Adipocyte (in vitro differentiated cells): ENCODE measurements around the gene EFHD2.
"Not testable (repeated sequence)": the region's sequence is repeated elsewhere in the genome, so short reads cannot be mapped to it uniquely, and the experiment has no call there.

Experiments
- DNase-seq: peaks from one replicate; pipeline ENCODE4 v3.0.0-alpha.2; 2015; ENCODE audit warnings: low read depth
- H3K27me3 ChIP-seq: replicated peaks from 2 replicates; pipeline ENCODE4 v1.7.0; 2013; ENCODE audit warnings: mild to moderate bottlenecking, low read length, moderate library complexity; ENCODE audit not compliant: control insufficient read depth, insufficient read depth
- H3K36me3 ChIP-seq: 2 replicates; pipeline ENCODE4 v1.7.0; 2013; ENCODE audit warnings: low read length, mild to moderate bottlenecking, moderate library complexity; ENCODE audit not compliant: control insufficient read depth, insufficient read depth, severe bottlenecking
- H3K4me1 ChIP-seq: 2 replicates; pipeline ENCODE4 v1.7.0; 2013; ENCODE audit warnings: mild to moderate bottlenecking, low read length, moderate library complexity; ENCODE audit not compliant: control insufficient read depth, insufficient read depth
- H3K4me3 ChIP-seq: 2 replicates; pipeline ENCODE4 v1.7.0; 2013; ENCODE audit warnings: mild to moderate bottlenecking, low read length, moderate library complexity
- H3K9ac ChIP-seq: 2 replicates; pipeline ENCODE4 v1.7.0; 2013; ENCODE audit warnings: mild to moderate bottlenecking, low read length, moderate library complexity
- H3K9me3 ChIP-seq: 2 replicates; pipeline ENCODE4 v1.7.0; 2013; ENCODE audit warnings: mild to moderate bottlenecking, low read length, moderate library complexity; ENCODE audit not compliant: control insufficient read depth

Gene EFHD2

DNA sequence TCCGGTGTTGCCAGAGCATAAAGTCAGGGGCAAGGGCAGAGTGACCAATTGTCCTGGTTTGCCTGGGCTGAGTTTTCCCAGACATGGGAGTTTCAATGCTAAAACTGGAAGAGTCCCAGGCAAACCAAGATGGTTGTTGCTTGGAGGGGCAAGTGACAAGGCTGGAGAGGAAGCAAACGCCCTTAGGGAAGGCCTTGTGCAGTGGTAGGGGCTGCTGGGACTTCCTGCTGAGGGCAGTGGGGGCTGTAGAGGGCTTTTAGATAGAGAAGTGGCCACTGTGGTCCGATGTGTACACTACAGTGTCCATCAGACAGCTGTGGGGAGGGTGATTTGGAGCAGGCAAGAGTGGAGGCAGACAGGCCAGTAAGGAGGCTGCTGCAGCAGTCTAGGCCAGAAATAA is 39.9 kb downstream of the EFHD2 start:
- Histone ChIP-seq H3K9me3 (no peaks in the 10 kb centered on the region), H3K9ac (no peak overlapping the region), H3K4me1 (peaks cover 8% of the 10 kb centered on the region), H3K36me3 (no peaks in the 10 kb centered on the region), H3K4me3 (no peak overlapping the region), H3K27me3 (peaks cover 17% of the 10 kb centered on the region)
- DNase-seq = no peak

DNA sequence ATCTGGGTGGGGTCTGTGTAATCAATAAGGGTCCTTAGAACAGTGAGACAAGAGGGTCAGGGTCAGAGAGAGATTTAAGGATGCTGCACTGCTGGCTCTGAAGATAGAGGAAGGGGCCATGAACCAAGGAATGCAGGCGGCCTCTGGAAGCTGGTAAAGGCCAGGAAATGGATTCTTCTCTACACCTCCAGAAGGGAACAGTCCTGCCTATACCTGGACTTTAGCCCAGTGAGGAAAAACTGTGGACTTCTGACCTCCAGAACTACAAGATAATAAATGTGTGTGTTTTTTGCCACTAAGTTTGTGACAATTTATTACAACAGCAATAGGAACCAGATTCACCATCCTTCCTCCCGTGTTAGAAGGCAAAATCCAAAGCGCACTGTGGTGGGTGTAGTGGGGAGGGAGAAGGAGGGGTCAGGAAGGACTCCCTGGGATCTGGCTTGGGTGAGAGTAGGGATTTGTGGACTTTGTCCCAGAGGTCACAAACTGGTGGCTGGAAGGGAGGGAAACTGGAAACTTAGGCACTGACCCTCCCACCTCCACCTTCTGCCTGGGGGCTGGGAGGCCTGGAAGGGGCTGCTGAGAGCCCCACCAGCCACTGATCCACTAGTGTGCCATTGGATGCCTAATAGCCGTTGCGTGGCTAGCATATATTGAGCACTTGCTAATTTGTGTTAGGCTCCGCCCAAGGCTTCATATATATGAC is 41.5 kb downstream of the EFHD2 start:
- no peak for DNase-seq

DNA sequence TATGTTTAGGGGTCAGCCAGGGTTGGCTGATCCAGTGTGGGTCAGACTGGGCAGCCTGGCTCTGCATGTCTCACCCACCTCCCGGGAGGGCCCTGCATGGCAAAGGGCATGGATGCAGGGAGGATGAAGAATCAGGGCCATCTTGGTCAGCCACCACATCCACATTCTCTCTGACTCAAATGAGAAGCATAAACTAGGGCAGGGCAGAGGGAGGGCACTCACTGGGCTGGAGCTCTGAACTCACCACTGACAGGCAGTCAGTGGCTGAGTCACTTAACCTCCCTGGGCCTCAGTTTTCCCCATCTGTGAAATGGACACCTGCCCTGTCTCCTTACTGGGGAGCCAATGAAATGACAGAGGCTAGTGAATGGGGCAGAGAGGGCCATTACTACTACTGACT is 42.5 kb downstream of the EFHD2 start:
- Histone ChIP-seq H3K9me3 (no peaks in the 10 kb centered on the region), H3K27me3 (peaks cover 9% of the 10 kb centered on the region), H3K36me3 (no peaks in the 10 kb centered on the region), H3K9ac (no peak overlapping the region), H3K4me1 (peaks cover 14% of the 10 kb centered on the region), H3K4me3 (no peak overlapping the region)
- DNase-seq = no peak

More for the DNA sequence above, 41.5 kb downstream of the EFHD2 start:
- H3K4me1 ChIP-seq = peaks cover 14% of the 10 kb centered on the region
- no peaks in the 10 kb centered on the region for H3K36me3 ChIP-seq
- no peak overlapping the region for H3K4me3 ChIP-seq
- H3K9ac ChIP-seq = no peak overlapping the region
- H3K27me3 ChIP-seq = peaks cover 12% of the 10 kb centered on the region
- no peaks in the 10 kb centered on the region for H3K9me3 ChIP-seq

DNA sequence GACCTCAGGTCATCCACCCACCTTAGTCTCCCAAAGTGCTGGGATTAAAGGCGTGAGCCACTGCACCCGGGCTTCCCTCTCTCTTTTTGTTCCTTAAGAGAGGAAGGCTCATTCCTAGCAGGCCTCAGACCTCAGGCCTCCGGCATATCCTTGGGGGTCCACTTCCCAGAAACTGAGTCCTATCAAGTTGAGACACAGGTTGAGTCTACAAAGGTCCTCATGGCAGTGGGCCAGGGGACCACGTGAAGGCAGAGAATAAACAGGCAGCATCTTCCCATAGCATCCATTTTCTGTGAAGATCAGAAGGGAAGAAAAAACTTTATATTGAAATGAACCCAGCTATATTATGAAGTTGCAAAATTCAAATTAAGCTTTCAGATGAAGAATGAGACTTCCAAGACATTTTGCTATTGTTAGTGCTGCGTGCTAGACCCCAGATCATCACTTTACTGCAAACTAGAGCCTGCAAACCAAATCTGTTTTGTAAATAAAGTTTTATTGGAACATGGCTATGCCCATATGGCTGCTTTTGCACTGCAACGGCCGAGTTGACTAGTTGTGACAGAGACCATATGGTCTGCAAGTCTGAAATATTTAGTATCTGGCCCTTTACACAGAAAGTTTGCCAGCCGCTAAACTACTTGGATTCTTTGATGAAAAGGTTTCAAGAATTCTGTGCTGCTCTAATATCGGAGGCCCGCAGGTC is 43.3 kb downstream of the EFHD2 start:
- H3K9ac ChIP-seq = no peak overlapping the region
- H3K27me3 ChIP-seq = peaks cover 3% of the 10 kb centered on the region
- no peak overlapping the region for H3K4me3 ChIP-seq
- H3K4me1 ChIP-seq = peaks cover 14% of the 10 kb centered on the region
- H3K36me3 ChIP-seq = no peaks in the 10 kb centered on the region
- no peak for DNase-seq
- no peaks in the 10 kb centered on the region for H3K9me3 ChIP-seq

DNA sequence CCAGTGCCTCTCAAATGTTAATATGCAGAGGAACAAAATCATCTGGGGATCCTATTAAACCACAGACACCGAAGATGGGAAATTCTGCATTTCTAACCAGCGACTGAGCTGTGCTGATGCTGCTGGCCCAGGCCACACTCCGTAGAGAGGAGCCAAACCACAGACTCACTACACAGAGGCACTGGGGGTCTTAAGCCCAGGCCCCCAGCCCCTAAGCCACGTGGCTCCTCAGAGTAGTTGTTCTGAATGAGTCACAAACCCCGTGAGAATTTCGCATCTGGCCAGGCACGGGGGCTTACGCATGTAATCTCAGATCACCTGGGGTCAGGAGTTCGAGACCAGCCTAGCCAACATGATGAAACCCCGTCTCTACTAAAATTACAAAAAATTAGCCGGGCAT is 44.0 kb downstream of the EFHD2 start:
- DNase-seq = peak; percentile 14

DNA sequence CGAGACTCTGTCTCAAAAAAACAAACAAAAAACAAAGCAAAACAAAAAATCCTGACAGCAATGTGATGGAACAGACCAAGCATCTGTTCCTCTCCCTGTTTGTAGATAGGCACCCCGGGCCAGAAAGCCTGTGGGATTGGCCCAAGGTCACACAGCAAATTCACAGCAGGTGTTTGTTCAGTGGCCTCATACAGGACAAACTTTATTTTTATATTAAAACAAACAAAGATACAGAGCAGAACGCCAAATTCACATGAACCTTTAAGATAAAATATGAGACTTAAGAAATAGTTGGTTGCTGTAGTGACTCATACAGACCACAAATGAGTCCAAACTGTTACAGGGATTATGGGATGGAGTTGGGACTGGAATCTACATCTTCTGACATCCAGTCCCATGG is 44.6 kb downstream of the EFHD2 start:
- Histone ChIP-seq H3K4me3 (no peak overlapping the region), H3K9ac (no peak overlapping the region), H3K9me3 (no peaks in the 10 kb centered on the region), H3K4me1 (peaks cover 14% of the 10 kb centered on the region), H3K36me3 (no peaks in the 10 kb centered on the region), H3K27me3 (peaks cover 3% of the 10 kb centered on the region)
- peak; percentile 81 for DNase-seq

More for the DNA sequence above, 44.0 kb downstream of the EFHD2 start:
- Histone ChIP-seq H3K27me3 (peaks cover 3% of the 10 kb centered on the region), H3K4me3 (no peak overlapping the region), H3K36me3 (no peaks in the 10 kb centered on the region), H3K9ac (no peak overlapping the region), H3K9me3 (no peaks in the 10 kb centered on the region), H3K4me1 (peaks cover 14% of the 10 kb centered on the region)

DNA sequence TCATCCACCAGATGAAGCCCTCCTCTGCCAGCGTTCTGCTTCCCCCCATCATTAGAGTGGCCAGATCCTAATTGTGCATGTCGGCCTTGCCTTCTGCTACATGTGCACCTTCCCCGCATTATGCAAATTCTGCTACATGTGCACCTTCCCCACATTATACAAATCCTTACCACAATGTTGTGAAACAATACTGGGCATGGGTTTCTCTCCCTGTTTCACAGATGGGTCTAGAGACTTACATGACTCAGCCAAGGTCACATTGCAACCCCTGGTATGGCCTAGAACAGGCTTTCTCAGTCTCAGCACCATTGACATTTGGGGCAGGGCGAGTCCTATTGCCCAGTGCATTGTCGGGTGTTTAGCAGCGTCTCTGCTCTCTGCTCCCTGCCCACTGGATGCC is 45.8 kb downstream of the EFHD2 start:
- H3K27me3 ChIP-seq = no peaks in the 10 kb centered on the region
- H3K4me1 ChIP-seq = peaks cover 27% of the 10 kb centered on the region
- DNase-seq = peak; percentile 75
- no peaks in the 10 kb centered on the region for H3K9me3 ChIP-seq
- no peaks in the 10 kb centered on the region for H3K36me3 ChIP-seq
- H3K9ac ChIP-seq = no peak overlapping the region
- H3K4me3 ChIP-seq = no peak overlapping the region

DNA sequence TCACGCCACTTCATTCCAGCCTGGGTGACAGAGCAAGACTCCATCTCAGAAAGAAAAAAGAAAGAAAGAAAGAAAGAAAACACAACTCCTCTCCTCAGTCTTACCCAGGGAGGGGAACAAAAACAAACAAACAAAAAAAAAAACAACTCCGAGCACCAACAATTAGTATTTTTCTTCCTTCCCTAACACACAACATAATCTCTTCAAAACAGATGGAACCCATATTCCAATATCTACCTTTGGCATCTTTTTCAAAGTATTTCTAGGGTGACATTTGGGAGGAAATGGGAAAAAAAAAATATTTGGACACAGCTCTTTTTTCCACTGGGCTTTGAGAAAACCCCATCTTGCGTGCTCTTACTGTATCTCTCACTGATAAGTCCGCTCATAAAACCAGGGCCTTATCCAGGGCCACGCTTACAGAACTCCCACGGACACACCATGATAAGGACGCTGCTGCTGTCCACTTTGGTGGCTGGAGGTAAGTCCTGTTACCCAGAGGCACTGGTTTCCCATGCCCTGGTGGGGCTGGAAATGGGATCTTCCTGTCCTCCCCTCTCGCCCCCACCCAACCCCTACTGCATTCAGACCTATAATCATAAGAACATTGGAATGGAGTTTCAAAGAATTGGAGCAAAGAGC is 46.7 kb downstream of the EFHD2 start, which contains the start of gene CELA2A:
Gene CELA2A (plus strand): TSS at position 420 of the 642 bp plus-strand sequence. CDS start 22 bp downstream, at position 442.
- H3K27me3 ChIP-seq = no peaks in the 10 kb centered on the region
- H3K4me1 ChIP-seq = peaks cover 27% of the 10 kb centered on the region
- H3K9ac ChIP-seq = no peak within 1 kb of the TSS
- no peaks in the 10 kb centered on the region for H3K9me3 ChIP-seq
- DNase-seq = no peak
- H3K4me3 ChIP-seq = no peak within 1 kb of the TSS
- no peaks in the 10 kb centered on the region for H3K36me3 ChIP-seq

DNA sequence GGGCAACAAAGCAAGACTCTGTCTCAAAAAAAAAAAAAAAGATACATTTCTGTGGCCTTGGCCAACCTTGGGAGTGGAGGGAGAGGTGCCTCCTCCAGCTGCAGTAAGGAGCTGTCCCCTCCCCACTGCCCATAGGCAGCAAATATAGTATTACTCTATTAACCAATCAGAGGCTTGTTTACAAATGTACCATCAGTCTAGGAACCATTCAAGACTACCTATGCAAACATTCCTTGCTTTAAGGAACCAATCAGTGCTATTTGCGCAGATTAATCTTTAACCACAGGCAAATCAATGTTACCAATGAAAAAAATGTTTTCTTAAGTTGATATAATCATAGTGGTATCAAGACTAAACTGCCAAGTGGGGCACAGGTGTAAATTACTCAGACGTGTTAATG is 47.9 kb downstream of the EFHD2 start:
- Histone ChIP-seq H3K9ac (no peak overlapping the region), H3K4me3 (no peak overlapping the region), H3K4me1 (peaks cover 27% of the 10 kb centered on the region), H3K27me3 (no peaks in the 10 kb centered on the region), H3K36me3 (no peaks in the 10 kb centered on the region), H3K9me3 (no peaks in the 10 kb centered on the region)
- DNase-seq = no peak

DNA sequence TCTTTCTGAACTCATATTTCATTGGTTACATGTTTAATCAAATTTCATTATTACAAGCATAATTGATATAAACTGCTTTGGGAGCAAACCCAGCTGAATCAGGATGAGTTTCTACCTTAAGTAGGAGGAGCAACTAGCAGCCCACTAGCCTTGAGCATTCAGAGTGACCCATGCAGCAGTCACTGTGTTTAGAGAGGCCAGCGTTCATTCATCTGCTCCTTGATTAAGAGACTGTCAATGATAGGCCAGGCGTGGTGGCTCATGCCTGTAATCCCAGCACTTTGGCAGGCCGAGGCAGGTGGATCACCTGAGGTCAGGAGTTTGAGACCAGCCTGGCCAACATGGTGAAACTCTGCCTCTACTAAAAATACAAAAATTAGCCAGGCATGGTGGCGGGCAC is 48.7 kb downstream of the EFHD2 start:
- H3K4me3 ChIP-seq, DNase-seq, H3K9me3 ChIP-seq, H3K9ac ChIP-seq, H3K36me3 ChIP-seq, H3K27me3 ChIP-seq: not testable (repeated sequence)
- H3K4me1 ChIP-seq = peaks cover 27% of the 10 kb centered on the region
